GM12878 (cell line): ENCODE data around the gene POU4F1. TPM values are rescaled to one million over a fixed set of nuclear protein-coding genes. Genes with fewer than 3 reads are reported as not detected.

Source experiments
- ATAC-seq: fragments of 200-7000 bp; cut with Tn5 transposase; 3 replicates; pipeline ENCODE4 v1.9.1; 2020; ENCODE audit warnings: mild to moderate bottlenecking, moderate library complexity
- BruUV-seq: library from RNA; stranded (reverse); fragments of 400-500 nt; replicated peaks from 2 replicates; lab custom pipeline; 2021; lab: Mats Ljungman, UMichigan
- CTCF ChIA-PET: fragments of 300-600 bp; sonication (Branson Sonifier 250); formaldehyde crosslinking; extraction: SDS; loops from one replicate; lab custom pipeline; 2021; ENCODE audit warnings: inconsistent platforms; lab: Yijun Ruan, JAX
- POLR2A ChIA-PET: fragments of 350-600 bp; formaldehyde crosslinking; extraction: SDS; loops from one replicate; lab custom pipeline; 2021; ENCODE audit warnings: inconsistent platforms; lab: Charles Lee
- RAD21 ChIA-PET: fragments of 300-600 bp; sonication (Branson Sonifier 250); formaldehyde crosslinking; loops from one replicate; lab custom pipeline; 2023; ENCODE audit warnings: antibody characterized with exemption; ENCODE audit not compliant: unreplicated experiment; lab: Charles Lee
- SMC1A ChIA-PET: fragments of 300-600 bp; sonication (Branson Sonifier 250); formaldehyde crosslinking; loops from one replicate; lab custom pipeline; 2023; ENCODE audit not compliant: unreplicated experiment, uncharacterized antibody; lab: Charles Lee
- DNase-seq: peaks from one replicate; pipeline ENCODE4 v3.0.0-alpha.2; 2011; ENCODE audit warnings: low read depth, low spot score
- FAIRE-seq: peaks from 3 replicates; lab custom pipeline; 2011; peaks lifted over from hg19 to GRCh38; lab: Jason Lieb, UNC
- H2AFZ ChIP-seq: 2 replicates; pipeline ENCODE4 v1.6.0; 2011; ENCODE audit warnings: low read depth, low read length, control low read depth; ENCODE audit not compliant: control insufficient read depth
- H3K27ac ChIP-seq: 2 replicates; pipeline ENCODE4 v1.5.1; 2011; ENCODE audit warnings: control low read depth; ENCODE audit not compliant: control insufficient read depth, insufficient read depth
- H3K27me3 ChIP-seq, 2 experiments: replicated peaks in 1 of 2; 2 replicates each; pipeline versions ENCODE4 v1.6.0 to v1.6.1; 2011; ENCODE audit warnings: low read length in 1 of 2; ENCODE audit not compliant: control insufficient read depth in 2 of 2, insufficient read depth in 2 of 2
- H3K36me3 ChIP-seq, 2 experiments: 2 replicates each; pipeline ENCODE4 v1.5.1; 2011; ENCODE audit warnings: low read length in 1 of 2; ENCODE audit not compliant: control insufficient read depth in 2 of 2, insufficient read depth in 2 of 2
- H3K4me1 ChIP-seq: 2 replicates; pipeline ENCODE4 v1.6.1; 2011; ENCODE audit warnings: mild to moderate bottlenecking, low read length, moderate library complexity, mixed read lengths; ENCODE audit not compliant: control insufficient read depth, insufficient read depth
- H3K4me2 ChIP-seq: 2 replicates; pipeline ENCODE4 v1.6.0; 2011; ENCODE audit warnings: control low read depth; ENCODE audit not compliant: control insufficient read depth, insufficient read depth
- H3K4me3 ChIP-seq: fragments of 200-600 bp; sonication (generic); 2 replicates; pipeline ENCODE4 v1.5.1; 2016
- H3K79me2 ChIP-seq: 2 replicates; pipeline ENCODE4 v1.6.0; 2011; ENCODE audit warnings: low read length; ENCODE audit not compliant: control insufficient read depth, insufficient read depth
- H3K9ac ChIP-seq: 2 replicates; pipeline ENCODE4 v1.8.0; 2011; ENCODE audit warnings: low read length, control low read depth, mixed read lengths; ENCODE audit not compliant: control insufficient read depth, insufficient read depth
- H3K9me3 ChIP-seq: replicated peaks from 3 replicates; pipeline ENCODE4 v1.5.1; 2011; ENCODE audit warnings: mild to moderate bottlenecking, low read length; ENCODE audit not compliant: control insufficient read depth, insufficient read depth
- H4K20me1 ChIP-seq: 2 replicates; pipeline ENCODE4 v1.6.0; 2011; ENCODE audit not compliant: control insufficient read depth, insufficient read depth
- BACH1 ChIP-seq: fragments of 450-650 bp; IDR thresholded peaks from 2 replicates; pipeline ENCODE4 v1.6.1; 2017; ENCODE audit warnings: mild to moderate bottlenecking, borderline replicate concordance
- CEBPB ChIP-seq, 2 experiments: fragments of 150-350 bp in 1 of 2; IDR thresholded peaks; 2 replicates each; pipeline ENCODE4 v1.6.1; 2012 to 2014; ENCODE audit warnings: low read depth in 2 of 2, low read length in 2 of 2, borderline replicate concordance in 1 of 2, inconsistent platforms in 1 of 2
- DPF2 ChIP-seq: fragments of 450-650 bp; IDR thresholded peaks from 2 replicates; pipeline ENCODE4 v1.6.1; 2017; ENCODE audit warnings: mild to moderate bottlenecking
- ESRRA ChIP-seq: IDR thresholded peaks from 2 replicates; pipeline ENCODE4 v1.6.1; 2012; ENCODE audit warnings: mild to moderate bottlenecking, low read length, improper control_type of control experiment
- IKZF1 ChIP-seq: fragments of 450-650 bp; conservative IDR thresholded peaks from 2 replicates; pipeline ENCODE4 v1.6.1; 2017; ENCODE audit warnings: antibody characterized with exemption, mild to moderate bottlenecking
- LARP7 ChIP-seq: fragments of 450-650 bp; IDR thresholded peaks from 2 replicates; pipeline ENCODE4 v1.6.1; 2017; ENCODE audit warnings: mild to moderate bottlenecking
- NRF1 ChIP-seq: conservative IDR thresholded peaks from 2 replicates; pipeline ENCODE4 v1.6.1; 2011; ENCODE audit warnings: mild to moderate bottlenecking, low read depth, low read length, improper control_type of control experiment
- TBL1XR1 ChIP-seq: IDR thresholded peaks from 2 replicates; pipeline ENCODE4 v1.6.1; 2012; ENCODE audit warnings: low read depth, low read length, improper control_type of control experiment
- ZBED1 ChIP-seq: IDR thresholded peaks from 2 replicates; pipeline ENCODE4 v1.6.1; 2016; ENCODE audit warnings: borderline replicate concordance
- ZNF24 ChIP-seq: fragments of 450-650 bp; IDR thresholded peaks from 2 replicates; pipeline ENCODE4 v1.6.1; 2017; ENCODE audit warnings: antibody characterized with exemption, mild to moderate bottlenecking
- WGBS: methylation state at CpG from one replicate; pipeline ENCODE4 v1.1.6; 2016; ENCODE audit warnings: low lambda C conversion rate; ENCODE audit not compliant: insufficient replicate concordance, insufficient coverage; ENCODE audit errors: missing lambda C conversion rate; 5-methylcytosine and 5-hydroxymethylcytosine counted together
- in situ Hi-C: fragments of 300-500 bp; cut with MboI; formaldehyde crosslinking; loops from 9 replicates; pipeline ENCODE4 v1.14.3; 2018; ENCODE audit warnings: mixed read lengths
- intact Hi-C: fragments of 100-400 bp; cut with micrococcal nuclease; formaldehyde crosslinking; loops from one replicate; pipeline ENCODE4 v1.14.2; 2022; ENCODE audit not compliant: unreplicated experiment
- polyA plus RNA-seq, 11 experiments: library from polyadenylated mRNA; depleted of rRNA in 4 of 11; unstranded in 6 of 11; stranded (reverse) in 5 of 11; fragments of >200 nt; fragmentation: Nextera tagmentation in 4 of 11; fragmentation: Illumina TruSeq in 1 of 11; extraction: Ambion mirVana in 4 of 11; extraction: Trizol in 1 of 11; gene quantifications; 1 replicate in 1 of 11; 2 replicates in 10 of 11; pipeline versions ENCODE4 v1.2.1 to v1.2.3, GENCODE V29; 2011 to 2016; ENCODE audit warnings: inconsistent platforms in 2 of 11, missing spikeins in 2 of 11, low read depth in 1 of 11
- total RNA-seq, 4 experiments: library from RNA; depleted of rRNA in 3 of 4; stranded (reverse); fragments of >200 nt in 3 of 4; fragmentation: Illumina TruSeq in 1 of 4; extraction: Trizol in 1 of 4; gene quantifications; 2 replicates each; pipeline versions ENCODE4 v1.2.1 to v1.2.3, GENCODE V29; 2013 to 2021

POU4F1 gene
- total and polyA plus RNA-seq, 10 of the 15 experiments (the other 5 are each of a cell fraction or from before 2014, with no cell fraction given): 0.01 to 0.14 (median 0.02) TPM; not detected in 5

GRCh38 chr13:78623132-78623531 lies 19.8 kb upstream of the POU4F1 start:
- ChIA-PET POLR2A (no interaction called here), RAD21 (no interaction called here), SMC1A (interaction anchor here (1.3 kb wide), 1 partner anchor 39 kb away, joined by 3 read pairs; no protein-coding TSS in a partner anchor), CTCF (no interaction called here)
- Histone ChIP-seq H4K20me1 (no peaks in the 10 kb centered on the region), H3K9me3 (no peaks in the 10 kb centered on the region), H3K79me2 (no peaks in the 10 kb centered on the region), H3K4me2 (no peak overlapping the region), H3K4me3 (no peak overlapping the region), H3K4me1 (no peaks in the 10 kb centered on the region), H2AFZ (no peak overlapping the region), H3K36me3 (peaks cover 0 to 3% of the 10 kb centered on the region in 2 experiments; a peak in 2 of 4 replicates), H3K27ac (no peak overlapping the region), H3K27me3 (no peaks in the 10 kb centered on the region), H3K9ac (no peak overlapping the region)
- BruUV-seq: no TSS peak
- WGBS: 97% methylated on average over 3 of the region's 3 CpGs
- in situ Hi-C loops (no loop called here), intact Hi-C loops (no loop called here)
- DNase-seq (no peak), FAIRE-seq (no peak), ATAC-seq (no peak)
- TF ChIP-seq BACH1 (no peak), LARP7 (no peak), NRF1 (no peak), CEBPB (IDR thresholded peaks at IDR 0.05; ENCODE audit: borderline replicate concordance in 1 of 2, low read depth in 2 of 2, low read length in 2 of 2) (no peak), ZNF24 (no peak), ZBED1 (no peak), IKZF1 (no peak), TBL1XR1 (no peak), ESRRA (no peak), DPF2 (no peak)
